NCI-H2029 treated with DMSO at 0.1 percent for 48 hours (cell line): ENCODE measurements around the gene FKBP4.
A peak's percentile ranks its signal among the peaks of the same experiment; 100 is the strongest.

Experiments used
- DNase-seq: peaks from one replicate; lab custom pipeline; 2025; lab: John Stamatoyannopoulos, UW

Gene FKBP4

DNA sequence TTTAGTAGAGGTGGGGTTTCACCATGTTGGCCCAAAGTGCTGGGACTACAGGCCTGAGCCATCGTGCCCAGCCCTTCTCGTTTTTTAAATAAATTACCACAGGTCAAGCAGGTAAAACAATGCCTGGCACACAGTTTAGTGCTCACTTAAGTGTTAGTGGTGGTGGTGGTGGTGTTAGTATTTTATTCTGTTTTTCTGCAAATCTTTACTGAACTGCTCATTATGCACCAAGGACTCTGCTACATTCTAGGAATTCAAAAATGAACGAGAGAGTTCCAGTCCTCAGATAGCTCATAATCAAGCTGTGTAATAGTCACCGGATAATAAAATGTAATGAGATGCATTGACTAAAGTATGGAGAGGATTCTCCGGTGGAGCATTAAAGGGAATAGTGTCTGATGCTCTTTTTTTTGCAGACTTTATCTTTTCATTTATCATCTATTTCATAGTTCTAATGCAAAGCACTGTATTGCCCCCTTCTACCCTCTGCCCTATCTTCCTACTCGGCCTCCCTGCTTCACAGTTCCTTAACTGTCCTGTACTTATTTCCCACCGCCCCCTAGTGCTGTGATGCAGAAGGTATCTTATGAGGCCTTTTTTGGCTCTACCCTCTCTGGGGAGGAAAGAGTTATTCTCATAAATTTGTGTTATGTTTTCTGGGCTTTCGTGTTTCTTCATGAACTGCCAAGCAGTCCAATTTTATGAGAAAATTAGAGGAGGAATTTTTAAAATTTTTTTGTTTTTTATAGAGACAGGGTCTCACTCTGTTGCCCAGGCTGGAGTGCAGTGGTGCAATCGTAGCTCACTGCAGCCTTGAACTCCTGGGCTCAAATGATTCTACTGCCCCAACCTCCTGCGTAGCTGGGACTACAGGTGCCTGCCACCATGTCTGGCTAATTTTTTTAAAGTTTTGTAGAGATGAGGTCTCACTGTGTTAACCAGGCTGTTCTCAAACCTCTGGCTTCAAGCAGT lies 18.7 kb downstream of the FKBP4 start:
- DNase-seq = peak; percentile 33

DNA sequence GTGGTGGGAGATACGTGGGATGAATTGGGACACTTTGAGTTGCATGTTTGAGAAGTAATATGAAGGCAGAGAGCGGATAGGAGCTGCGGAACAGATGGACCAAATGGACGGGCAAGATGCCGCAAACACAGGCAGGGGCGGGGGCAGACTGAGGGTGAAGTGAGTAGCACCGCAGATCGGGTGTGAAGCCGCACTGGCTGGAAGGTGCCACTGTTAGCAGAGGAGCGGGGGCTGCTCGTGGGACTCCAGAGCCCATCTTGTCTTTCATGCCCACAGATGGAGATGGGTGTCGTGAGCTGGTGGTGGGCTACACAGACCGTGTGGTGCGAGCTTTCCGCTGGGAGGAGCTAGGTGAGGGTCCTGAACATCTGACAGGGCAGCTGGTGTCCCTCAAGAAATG lies 25.0 kb downstream of the FKBP4 start:
- DNase-seq = no peak

DNA sequence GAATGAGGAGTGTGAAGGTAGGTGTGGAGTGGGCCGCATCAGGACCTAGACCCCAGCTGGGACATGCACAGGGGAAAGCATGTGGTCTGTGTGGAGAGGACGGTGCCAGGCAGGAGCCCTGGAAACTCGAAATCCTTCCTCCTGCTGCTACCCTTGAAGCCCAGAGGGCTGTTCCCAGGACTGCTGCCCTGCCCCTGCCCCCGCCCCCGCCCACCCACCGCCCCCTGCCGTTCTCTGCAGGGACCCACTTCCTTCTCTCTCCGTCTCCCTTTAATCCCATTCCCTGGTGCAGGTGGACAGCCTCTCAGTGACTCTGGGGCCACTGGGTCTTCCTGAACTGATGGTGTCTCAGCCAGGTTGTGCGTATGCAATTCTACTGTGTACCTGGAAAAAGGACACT lies 25.7 kb downstream of the FKBP4 start:
- no peak for DNase-seq

DNA sequence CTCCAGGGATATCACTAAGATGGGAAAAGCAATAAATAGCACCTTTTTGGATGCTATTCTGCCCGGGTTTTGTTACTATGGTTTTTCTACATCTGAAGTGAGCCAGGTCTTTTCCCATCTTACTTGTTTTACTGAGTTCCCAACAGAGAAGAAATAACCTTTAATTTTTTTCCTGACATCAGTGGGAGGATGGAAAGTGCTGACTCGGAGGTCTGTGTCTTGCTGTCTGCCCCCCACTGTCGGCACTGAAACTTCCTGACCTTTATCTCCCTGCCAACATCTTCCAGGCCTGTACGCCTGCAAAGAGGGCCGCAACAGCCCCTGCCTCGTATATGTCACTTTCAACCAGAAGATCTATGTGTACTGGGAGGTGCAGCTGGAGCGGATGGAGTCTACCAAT lies 28.7 kb downstream of the FKBP4 start:
- no peak for DNase-seq

DNA sequence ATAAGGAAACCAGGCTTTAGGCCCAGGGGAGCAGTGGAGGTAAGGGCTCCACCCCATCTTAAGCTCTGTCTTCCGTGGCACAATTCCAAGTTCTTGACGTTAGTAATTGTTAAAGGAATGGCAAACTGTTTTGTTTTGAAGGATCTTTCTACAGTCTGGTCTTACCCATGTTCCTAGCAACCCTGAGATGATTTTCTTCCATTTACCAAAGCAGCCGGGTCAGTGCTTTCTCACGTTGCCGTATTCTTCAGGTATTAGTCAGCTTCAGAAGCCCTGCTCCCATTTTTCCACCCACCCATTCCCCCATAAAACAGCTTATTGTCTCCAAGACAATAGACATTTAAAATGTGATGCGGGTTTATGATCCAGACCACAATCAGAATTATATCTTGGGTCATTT lies 29.8 kb downstream of the FKBP4 start:
- no peak for DNase-seq

DNA sequence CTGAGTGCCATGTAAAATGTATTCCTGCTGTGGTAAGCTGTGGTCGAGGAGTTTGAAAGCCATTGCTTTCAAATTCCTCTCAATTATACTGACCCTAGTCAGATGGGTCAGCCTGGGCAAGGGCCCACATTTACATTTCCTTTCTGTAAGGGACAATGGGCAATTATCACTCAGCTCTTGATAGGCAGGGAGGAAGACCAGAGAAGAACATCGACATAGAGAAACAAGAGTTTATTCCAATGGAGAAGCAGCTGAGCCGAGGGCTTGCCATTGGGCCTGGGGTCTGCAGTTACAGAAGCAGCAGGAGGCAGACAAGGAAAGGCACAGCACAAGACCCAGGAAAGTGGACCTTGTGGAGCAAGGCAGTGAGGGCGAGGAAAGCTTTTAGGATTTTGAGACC lies 30.4 kb downstream of the FKBP4 start:
- no peak for DNase-seq

DNA sequence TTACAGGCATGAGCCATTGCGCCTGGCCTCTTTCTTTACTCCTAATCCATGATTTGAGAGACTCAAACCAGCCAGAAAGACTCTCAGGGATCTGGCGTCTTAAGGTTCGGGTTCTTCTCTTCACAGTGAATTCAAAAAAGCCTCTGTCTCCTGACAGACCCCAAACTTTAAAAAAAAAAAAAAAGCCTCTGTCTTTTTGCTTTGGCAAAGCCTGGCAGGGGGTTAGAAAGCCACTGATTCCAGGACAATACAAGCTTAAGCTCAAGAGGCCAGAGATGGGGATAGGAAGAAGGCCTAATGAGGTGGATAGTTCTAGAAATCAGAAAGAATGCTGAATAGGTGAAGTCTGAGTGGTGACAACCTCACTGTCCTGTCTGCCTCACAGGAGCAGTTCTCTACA lies 31.3 kb downstream of the FKBP4 start:
- DNase-seq = no peak

DNA sequence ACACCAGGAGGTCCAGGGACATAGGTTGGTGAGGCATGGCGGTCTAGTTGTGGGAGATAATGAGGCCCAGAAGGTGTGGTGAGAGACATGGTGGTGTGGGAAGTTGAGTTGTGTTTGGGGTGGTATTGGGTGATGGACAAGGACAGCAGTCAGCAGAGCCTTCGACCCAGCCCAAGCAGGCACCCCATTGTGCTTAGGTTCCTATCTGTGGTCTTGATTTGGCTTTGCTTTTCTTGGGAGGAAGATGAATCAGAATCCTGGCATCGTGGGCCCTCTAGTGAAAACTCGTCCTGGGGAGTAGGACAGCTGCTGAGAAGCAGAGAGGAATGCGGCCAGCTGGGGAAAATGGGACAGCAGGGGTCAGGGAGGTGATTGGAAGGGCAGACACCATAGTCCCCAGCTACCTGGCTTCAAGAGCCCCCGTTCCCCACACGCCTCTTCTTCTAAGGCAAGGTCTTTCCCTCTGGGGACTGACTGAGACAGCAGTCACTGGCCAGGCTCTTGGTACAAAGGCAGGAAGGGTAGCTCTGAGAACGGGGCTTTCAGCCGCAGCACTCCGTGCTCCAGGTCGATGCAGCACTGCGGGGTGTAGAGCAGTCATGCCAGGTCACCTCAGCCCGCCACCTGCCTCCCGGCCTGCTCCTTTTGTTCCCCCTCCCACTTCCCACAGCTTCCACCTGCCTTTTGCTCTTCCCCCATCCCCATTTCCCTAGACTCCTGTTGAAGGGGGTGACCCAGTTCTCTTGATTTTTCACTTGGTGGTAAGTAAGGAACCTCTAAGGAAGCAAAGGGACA lies 32.1 kb downstream of the FKBP4 start:
- DNase-seq = no peak

DNA sequence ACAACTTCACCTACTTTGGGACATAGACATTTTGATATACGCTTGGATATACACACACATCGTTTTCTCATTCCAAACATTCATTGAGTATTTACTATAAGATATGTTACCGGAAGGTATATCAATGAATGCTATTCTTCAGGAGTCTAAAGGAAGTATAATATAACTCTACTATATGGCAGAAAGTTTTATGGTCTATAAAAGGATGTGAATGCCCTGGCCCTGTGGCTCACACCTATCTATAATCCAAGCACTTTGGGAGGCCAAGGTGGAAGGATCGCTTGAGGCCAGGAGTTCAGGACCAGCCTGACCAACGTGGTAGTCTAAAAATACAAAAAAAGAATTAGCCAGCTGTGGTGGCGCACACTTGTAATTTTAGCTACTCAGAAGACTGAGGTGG lies 34.5 kb downstream of the FKBP4 start:
- DNase-seq = no peak

DNA sequence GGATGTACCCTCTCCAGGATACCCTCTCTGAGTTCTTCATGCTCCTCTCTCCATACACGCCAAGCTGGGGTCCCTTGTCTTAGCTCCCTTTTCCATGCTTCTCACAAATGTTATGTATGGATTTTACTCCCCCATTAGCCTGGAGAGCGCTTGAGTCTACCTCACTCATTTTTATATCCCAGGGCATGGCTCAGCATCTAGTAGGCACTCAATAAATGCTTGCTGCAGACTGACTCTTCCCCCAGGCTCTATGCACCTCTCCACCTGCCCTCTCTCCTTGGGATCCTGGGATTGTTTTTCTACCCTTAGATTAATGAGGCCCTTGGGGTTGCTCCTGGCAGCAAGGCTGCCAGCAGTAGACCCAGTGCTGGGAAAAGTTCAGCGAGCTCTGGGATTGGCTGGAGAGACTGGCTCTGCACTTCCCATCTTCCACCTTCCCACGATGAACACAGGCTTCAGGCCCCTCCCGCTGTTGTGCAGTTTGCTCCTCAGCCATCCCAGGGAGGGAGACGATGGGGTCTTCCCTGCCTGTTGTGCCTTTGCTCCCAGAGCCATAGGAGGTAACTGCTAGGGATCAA lies 37.9 kb downstream of the FKBP4 start:
- DNase-seq = no peak

DNA sequence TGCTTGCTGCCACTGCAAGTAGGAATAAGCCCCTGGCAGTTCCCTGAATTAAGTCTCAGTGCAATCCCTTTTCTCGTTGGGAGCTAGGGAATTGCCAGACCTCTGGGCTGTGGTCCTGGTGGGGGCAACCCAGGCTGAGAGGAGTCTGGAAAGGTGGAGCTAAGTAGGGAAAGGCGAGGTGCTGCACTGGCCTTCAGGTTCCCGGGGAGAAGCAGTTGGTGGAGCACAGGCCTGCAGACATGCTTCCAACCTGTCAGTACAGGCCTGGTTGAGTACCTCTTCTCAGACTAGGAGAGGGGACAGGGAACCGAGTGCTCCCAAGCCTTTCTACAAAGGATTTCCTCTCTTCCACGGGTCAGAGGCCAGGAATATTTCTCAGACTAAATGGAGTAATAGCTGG lies 38.6 kb downstream of the FKBP4 start:
- DNase-seq = no peak

DNA sequence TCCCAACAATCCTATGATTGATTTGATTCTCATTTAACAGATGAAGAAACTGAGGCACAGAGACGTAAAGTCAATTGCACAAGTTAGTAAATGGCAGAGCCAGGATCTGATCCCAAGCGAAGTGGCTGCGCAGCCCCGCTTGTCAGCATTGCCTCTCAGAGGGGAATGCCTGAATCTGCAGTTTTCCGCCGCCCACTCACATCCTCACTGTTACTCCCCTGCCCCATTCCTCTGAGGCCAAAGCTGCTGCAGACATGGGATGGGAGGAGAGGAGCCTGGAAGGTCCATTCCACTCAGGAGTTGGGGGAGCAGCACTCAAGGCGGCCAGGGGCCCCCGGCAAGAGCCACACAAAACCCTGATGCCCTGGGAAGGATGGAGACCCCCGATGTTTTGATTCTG lies 39.0 kb downstream of the FKBP4 start:
- no peak for DNase-seq

DNA sequence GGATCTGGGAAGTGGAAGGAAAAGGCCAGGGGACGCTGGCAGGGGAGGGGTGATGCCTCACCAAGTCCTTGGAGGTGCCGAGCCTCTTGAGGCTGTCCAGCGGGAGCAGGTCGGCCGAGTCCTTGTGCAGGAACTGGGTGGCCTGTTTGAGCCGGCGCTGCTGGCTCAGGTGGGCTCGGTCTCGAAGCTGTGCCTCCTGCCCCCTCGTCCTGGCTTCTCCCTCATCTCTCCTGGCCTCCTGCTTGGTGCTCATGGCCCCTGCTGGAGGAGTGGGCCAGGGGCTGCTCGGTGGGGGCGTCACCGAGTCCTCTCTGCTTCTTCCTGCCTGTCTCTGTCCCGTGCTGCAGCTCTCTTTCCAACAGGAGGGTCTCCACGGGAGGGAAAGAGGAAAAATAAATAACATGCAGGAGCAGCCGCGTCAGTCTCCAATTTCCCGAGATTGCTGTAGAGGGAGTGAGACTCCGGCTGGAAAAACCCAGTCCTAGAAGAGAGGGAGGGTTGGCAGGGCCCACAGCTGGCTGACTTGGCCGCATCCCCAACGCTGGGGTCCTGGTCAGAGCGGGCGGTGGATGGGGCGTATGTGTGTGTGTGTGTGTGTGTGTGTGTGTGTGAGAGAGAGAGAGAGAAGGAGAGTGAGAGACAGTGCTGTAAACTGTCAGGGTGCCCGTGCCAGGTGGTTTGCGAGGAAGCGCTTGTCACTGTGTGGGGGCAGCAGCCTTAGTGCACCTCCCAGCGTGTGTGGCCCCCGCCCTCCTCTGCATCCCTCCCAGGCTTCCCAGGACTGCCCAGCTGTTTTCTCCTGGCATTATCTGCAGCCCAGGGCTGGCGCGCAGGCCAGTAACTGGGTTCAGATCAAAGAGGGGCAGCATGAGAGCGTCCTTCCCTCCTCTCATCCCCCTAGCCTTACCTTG lies 40.1 kb downstream of the FKBP4 start, which contains the start of gene NRIP2:
Gene NRIP2 (minus strand): TSS at position 455 of the 911 bp plus-strand sequence. CDS start 52 bp downstream, at position 403.
- peak; percentile 17 for DNase-seq

DNA sequence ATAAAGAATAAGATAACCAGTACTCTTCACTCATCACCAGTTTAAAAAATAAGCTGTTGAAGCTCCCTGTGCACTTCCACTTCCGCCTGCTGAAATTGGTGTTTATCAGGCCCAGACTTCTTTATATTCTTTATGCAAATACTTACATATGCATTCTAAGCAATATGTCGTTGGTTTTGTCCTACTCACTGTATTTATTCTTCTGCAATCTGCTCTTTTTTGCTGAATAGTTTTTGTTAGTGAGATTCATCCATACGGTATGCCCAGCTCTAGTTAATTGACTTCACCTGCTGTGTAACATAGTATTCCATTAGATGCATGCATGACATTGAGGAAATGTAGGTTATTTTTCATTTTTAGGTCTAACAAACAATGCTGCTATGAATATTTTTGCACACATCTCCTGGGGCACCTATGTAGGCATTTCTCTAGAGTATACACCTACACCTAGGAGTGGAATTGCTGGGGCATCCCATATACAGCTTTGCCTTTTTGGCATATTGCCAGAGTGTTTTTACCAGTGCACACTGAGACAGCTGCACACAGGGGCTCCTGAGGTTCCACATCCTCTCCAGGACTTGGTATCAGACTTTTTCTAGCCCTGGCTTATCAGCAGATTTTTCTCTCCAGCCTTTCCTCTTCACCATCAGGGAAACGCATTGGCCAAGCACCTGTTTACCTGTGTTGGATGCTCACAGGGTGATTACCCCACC lies 41.1 kb downstream of the FKBP4 start:
- no peak for DNase-seq

DNA sequence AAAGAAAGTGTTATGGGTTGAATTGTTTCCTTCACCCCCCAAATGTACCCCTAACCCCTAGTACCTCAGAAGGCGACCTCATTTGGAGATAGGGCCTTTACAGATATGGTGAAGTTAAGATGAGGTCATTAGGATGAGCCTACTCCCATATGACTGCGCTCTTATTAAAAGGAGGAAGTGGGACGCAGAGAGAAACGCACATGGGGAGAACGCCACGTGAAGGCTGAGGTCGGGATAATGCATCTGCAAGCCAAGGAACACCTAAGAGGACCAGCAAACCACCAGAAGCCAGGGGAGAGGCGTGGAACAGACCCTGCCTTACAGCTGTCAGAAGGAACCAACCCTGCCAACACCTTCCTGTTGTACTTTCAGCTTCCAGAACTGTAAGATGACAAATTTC lies 41.8 kb downstream of the FKBP4 start:
- no peak for DNase-seq

DNA sequence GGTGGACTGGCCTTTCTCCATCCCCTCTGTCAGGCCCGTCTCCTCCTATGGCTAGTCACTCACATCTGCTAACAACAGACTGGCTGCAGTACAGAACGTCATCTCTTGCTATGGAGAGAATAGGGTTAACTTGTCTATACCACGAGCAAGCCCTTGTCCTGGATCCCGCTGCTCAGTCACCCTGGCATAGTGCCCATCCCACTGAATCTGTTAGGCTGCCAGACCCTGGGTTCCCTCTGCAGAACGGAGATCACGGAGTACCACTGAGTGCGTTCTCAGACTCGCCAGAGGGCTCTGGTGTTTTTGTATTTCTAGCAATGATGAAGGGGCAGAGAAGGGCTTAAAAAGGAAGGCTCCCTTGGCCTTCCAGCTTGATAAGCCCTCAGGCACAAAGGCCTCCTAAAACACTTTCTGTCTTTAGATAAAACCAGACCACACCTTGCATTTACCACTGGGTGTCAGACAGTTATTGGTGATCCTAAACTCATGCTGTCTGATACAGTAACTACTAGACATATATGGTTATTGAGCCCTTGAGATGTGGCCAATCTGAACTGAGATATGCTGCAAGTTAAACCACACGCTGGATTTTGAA lies 46.4 kb downstream of the FKBP4 start:
- DNase-seq = no peak

DNA sequence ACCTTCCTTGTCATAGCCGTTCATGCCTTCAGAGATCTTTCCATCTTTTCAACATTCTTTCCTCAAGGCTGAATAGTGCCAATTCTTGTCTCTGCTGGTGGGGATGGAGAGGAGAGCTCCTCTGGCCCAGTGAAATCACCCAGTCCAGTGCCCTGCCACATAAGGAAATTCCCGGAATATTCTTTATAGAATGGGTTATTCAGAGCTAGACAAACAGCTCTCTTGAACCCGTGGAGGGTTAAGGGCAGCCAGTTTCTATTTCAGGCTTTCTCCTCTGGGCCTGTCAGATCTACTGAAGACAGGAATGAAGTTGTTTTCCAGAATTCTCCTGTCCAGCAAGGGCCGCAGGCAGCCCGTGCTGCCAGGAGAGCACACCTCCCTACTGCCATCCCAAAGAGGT lies 48.2 kb downstream of the FKBP4 start:
- no peak for DNase-seq

DNA sequence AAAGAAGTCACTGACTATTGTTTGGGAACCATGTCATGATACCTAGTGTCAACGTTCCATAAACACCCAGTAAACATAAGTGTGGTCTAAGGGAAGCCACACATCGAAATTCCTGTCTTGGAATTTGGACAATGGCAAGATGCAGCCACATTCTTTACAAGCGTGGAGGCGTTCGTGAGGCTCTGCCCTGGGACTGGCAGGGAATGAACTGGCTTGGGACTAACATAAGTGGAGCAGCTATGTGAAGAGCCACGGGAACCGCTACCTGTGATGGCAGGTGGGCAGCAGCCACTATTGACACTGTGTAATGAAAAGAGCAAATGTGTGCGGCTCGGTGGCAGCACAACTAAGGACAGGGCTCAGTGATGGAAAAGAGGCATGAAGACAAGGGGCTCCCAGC lies 50.0 kb downstream of the FKBP4 start:
- no peak for DNase-seq

DNA sequence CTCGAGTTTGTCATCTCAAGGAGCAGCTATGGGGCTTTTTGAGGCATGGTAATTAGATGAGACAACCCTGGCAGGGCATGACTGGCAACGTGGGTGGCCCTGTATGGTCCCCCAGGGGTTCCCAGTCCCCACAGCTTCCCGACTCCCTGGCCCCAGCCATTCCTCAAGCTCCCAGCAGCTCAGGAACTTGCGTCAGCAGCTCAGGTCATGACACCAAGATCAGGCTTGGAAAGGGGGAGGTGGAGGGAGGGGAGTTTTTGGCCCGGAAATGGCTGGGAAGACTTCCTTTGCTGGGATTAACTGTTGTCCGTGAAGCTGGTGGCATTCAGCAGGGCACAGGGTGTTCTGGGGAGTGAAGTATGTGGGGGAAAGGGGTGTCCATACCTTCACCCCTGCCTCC lies 50.5 kb downstream of the FKBP4 start:
- DNase-seq = no peak

DNA sequence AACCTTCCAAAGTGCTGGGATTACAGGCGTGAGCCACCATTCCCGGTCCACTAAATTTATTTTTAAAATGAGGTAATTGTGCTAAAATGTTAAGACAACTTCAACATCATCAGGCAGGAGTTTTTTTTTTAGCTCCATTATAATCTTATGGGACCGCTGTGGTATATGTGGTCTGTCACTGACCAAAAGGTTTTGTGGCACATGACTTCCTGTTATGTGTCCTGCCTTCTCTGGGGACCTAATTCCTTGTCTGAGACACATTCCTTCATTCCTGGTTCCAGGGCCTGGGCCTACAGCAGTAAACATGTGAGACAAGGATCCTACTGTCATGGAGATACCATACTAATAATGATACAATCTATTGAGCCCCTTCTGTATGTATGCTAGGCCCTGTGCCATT lies 57.2 kb downstream of the FKBP4 start:
- no peak for DNase-seq

DNA sequence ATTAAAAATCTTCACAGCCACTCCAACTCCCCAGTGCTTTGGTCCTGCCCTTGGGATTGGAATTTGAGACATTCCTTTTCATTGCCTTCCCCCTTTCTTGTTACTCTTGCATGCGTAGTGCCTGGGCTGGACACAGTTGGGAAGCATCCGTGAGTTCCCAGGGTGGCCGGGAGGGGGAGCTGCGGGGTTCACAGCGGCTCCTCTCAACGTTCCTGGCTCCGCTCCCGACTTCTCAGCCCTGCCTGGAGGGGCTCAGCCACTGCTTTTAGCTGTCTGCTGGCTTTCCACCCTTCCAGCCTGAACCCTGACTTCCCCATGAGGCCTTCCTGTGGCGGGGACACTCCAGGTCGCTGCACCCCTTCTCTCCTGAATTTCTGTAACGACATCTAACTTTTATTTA lies 58.9 kb downstream of the FKBP4 start:
- DNase-seq = peak; percentile 51
